Measurements from ENCODE around the gene WDR33.
A peak's percentile ranks its signal among the peaks of the same experiment; 100 is the strongest.

The WDR33 gene

DNA sequence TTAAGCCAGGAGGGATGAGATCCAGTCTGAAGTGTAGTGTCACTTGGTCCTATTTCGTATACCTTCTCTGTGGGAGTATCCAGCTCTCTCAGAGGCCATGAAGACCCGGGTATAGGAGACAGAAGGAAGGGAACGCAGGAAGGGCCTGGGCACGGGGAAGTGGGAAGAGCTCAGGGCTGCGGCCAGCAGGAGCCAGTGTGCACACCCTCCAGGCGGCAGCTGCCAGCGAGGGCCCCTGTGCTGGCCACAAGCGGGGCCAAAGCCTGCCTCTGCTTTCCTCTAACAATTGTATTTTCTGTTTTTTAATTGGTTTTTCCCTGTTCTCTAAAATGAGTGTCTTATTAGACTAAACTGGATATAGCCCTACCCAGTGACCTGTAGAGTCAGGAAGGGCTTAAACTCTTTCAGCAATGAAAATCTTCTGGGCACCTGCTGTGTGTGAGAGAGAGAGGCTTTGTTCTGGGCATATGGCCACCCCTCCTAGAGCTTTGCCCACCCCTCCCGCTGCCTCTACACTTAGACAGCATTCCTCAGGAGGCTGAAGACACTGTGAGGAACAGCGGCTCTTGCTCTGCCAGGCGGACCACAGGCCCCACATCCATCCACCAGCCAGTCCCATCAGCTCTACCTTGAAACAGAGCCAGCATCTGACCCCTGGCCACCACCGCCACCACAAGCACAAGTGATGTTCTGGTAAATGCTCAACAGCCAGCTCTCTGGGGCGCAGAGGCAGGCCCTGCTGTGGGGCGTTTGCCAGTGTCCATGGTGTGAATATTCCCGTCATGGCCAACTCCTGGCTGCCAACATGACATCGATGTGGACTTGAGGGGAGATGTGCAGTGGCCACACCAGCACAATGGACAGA lies 155.5 kb downstream of the WDR33 start:
- peak overlapping the region; percentile 95 for H3K27ac ChIP-seq (ENCODE audit: low read depth, low read length)
- H3K36me3 ChIP-seq (ENCODE audit: insufficient read depth, low read length) = peaks cover 55% of the 10 kb centered on the region
- peaks cover 100% of the 10 kb centered on the region for H3K4me1 ChIP-seq (ENCODE audit: insufficient read depth, low read length)
- peak overlapping the region; percentile 67 for H3K9ac ChIP-seq (ENCODE audit: low read length)
- H3K9me3 ChIP-seq (ENCODE audit: low read length) = no peaks in the 10 kb centered on the region
- H3K27me3 ChIP-seq (ENCODE audit: control insufficient read depth in 1 of 2, insufficient read depth in 2 of 2, low read length in 2 of 2) = no peaks in the 10 kb centered on the region
- H3K4me3 ChIP-seq (ENCODE audit: low read depth in 1 of 2, low read length in 2 of 2) = no peak overlapping the region

DNA sequence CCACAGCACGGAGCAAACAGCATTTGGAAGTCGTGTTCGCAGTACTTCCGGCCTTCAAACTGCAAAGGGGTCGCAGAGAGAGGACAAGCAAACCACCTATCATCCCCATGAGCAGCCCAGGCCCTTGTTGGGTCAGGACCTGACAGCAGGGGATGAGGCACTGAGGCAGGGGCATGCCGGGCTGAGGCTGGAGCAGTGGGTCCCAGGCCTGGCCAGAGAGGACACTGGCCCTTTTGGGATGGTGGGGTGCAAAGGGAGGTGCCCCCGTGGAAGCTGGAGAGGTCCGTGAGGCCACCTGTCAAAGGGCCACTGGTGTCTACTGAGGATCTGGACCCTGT lies 156.2 kb downstream of the WDR33 start:
- peak overlapping the region; percentile 67 for H3K9ac ChIP-seq (ENCODE audit: low read length)
- peak overlapping the region; percentile 95 for H3K27ac ChIP-seq (ENCODE audit: low read depth, low read length)
- peaks cover 49% of the 10 kb centered on the region for H3K36me3 ChIP-seq (ENCODE audit: insufficient read depth, low read length)
- no peaks in the 10 kb centered on the region for H3K27me3 ChIP-seq (ENCODE audit: control insufficient read depth in 1 of 2, insufficient read depth in 2 of 2, low read length in 2 of 2)
- H3K9me3 ChIP-seq (ENCODE audit: low read length) = no peaks in the 10 kb centered on the region
- no peak overlapping the region for H3K4me3 ChIP-seq (ENCODE audit: low read depth in 1 of 2, low read length in 2 of 2)
- H3K4me1 ChIP-seq (ENCODE audit: insufficient read depth, low read length) = peaks cover 100% of the 10 kb centered on the region

DNA sequence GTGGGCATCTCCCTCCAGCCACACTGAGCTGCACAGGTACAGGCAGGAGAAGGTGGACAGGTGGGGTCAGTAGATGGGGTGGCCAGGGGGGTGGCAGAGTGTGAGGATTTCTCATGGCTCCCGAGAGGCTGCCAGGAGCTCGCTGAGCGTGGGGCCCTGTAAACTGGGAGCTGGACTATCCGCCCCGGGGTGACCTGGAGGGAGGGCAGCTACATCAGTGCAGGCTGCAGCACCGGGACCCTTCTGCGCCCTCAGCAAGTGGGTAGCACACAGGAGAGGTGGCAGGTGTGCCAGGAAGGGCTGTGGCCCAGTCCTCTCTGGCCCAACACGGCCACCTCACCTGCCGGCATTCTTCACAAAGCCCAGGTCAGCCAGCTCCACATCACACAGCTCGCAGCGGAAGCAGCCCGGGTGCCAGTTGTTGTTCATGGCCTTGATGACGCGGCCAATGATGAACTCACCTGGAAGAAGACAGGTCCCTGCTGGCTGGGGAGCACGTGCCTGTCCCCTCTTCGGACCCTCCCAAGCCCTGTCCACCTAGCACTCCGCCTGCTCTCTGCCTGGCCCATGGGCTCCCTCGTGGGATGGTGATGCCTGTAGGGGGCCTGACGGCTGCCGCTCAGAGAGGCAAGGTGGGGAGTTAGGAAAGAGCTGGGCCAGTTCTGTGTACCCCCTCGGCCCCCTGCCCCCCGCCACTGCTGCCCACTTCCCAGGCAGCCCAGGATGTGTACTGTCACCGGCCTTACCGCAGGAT lies 156.7 kb downstream of the WDR33 start:
- Histone ChIP-seq H3K4me1 (ENCODE audit: insufficient read depth, low read length) (peaks cover 100% of the 10 kb centered on the region), H3K36me3 (ENCODE audit: insufficient read depth, low read length) (peaks cover 47% of the 10 kb centered on the region), H3K27me3 (ENCODE audit: control insufficient read depth in 1 of 2, insufficient read depth in 2 of 2, low read length in 2 of 2) (no peaks in the 10 kb centered on the region), H3K4me3 (ENCODE audit: low read depth in 1 of 2, low read length in 2 of 2) (no peak overlapping the region), H3K9me3 (ENCODE audit: low read length) (no peaks in the 10 kb centered on the region), H3K27ac (ENCODE audit: low read depth, low read length) (peak overlapping the region; percentile 95), H3K9ac (ENCODE audit: low read length) (peak overlapping the region; percentile 67)

DNA sequence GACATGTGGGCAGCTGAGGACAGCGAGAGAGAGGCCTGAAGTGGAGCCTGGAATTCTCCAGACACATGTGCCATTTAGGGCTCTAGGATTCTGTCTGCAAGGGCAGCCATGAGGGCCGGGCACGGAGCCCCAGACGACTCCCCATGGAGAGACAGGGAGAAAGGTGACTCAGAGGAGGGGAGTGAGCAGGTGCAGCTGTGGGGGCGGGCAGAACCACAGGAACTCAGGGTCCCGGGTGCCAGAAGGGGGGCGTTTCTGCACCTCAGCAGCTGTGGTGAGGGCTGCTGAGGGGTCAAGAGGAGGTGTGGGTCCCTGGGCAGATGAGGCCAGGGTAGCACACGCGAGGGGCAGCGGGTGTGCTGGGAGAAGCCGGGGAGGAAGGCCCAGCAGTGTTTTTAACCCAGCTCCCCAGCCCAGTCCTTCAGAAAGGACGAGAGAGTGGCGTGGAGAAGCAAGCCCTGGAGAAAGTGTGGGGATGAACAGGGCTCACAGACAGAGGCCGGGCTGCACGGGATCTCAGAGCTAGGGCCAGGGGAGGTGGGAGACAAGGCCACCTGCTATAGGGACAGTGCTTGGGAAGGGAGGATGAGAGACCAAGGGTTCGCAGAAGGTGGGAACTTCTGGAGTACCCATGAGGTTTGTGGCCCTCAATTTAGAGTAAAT lies 157.4 kb downstream of the WDR33 start:
- peaks cover 97% of the 10 kb centered on the region for H3K4me1 ChIP-seq (ENCODE audit: insufficient read depth, low read length)
- H3K4me3 ChIP-seq (ENCODE audit: low read depth in 1 of 2, low read length in 2 of 2) = no peak overlapping the region
- H3K9me3 ChIP-seq (ENCODE audit: low read length) = no peaks in the 10 kb centered on the region
- peaks cover 47% of the 10 kb centered on the region for H3K36me3 ChIP-seq (ENCODE audit: insufficient read depth, low read length)
- H3K9ac ChIP-seq (ENCODE audit: low read length) = peak overlapping the region; percentile 66
- peak overlapping the region; percentile 95 for H3K27ac ChIP-seq (ENCODE audit: low read depth, low read length)
- no peaks in the 10 kb centered on the region for H3K27me3 ChIP-seq (ENCODE audit: control insufficient read depth in 1 of 2, insufficient read depth in 2 of 2, low read length in 2 of 2)

GRCh38 chr2:127652786-127653357 lies 158.1 kb downstream of the WDR33 start:
- Histone ChIP-seq H3K27me3 (ENCODE audit: control insufficient read depth in 1 of 2, insufficient read depth in 2 of 2, low read length in 2 of 2) (no peaks in the 10 kb centered on the region), H3K4me3 (ENCODE audit: low read depth in 1 of 2, low read length in 2 of 2) (no peak overlapping the region), H3K36me3 (ENCODE audit: insufficient read depth, low read length) (peaks cover 45% of the 10 kb centered on the region), H3K9ac (ENCODE audit: low read length) (peak overlapping the region; percentile 66), H3K27ac (ENCODE audit: low read depth, low read length) (peak overlapping the region; percentile 95), H3K9me3 (ENCODE audit: low read length) (no peaks in the 10 kb centered on the region), H3K4me1 (ENCODE audit: insufficient read depth, low read length) (peaks cover 97% of the 10 kb centered on the region)

DNA sequence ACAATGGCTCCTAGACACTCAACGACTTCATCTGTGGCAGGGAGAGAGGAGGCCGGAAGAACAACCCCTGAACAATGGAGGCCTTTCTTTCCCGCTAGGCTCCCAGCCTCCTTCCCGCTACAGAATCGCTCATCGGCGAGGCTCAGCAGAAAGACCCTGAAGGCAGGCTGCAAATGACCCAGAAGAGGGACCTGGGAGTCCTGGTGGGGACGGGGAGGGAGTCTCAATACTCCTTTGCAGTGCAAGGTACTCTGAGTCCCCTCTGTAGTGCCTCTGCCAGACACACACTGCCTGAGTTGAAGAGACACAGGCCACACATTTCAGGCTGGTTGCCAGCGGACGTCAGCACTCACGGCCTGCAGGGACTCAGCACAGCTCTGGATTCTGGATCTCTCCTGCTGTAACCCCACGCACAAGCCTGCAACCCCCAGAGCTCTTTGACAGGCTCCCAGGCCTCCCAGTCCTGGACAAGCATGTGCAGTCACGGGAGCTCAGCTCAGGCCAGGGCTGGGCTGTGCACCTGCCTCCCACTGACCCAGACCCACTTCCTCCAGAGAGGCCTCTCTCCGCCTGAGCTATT lies 158.9 kb downstream of the WDR33 start:
- H3K36me3 ChIP-seq (ENCODE audit: insufficient read depth, low read length) = peaks cover 37% of the 10 kb centered on the region
- no peak overlapping the region for H3K4me3 ChIP-seq (ENCODE audit: low read depth in 1 of 2, low read length in 2 of 2)
- H3K27me3 ChIP-seq (ENCODE audit: control insufficient read depth in 1 of 2, insufficient read depth in 2 of 2, low read length in 2 of 2) = no peaks in the 10 kb centered on the region
- peak overlapping the region; percentile 95 for H3K27ac ChIP-seq (ENCODE audit: low read depth, low read length)
- H3K9ac ChIP-seq (ENCODE audit: low read length) = peak overlapping the region; percentile 80
- H3K9me3 ChIP-seq (ENCODE audit: low read length) = no peaks in the 10 kb centered on the region
- peaks cover 97% of the 10 kb centered on the region for H3K4me1 ChIP-seq (ENCODE audit: insufficient read depth, low read length)

DNA sequence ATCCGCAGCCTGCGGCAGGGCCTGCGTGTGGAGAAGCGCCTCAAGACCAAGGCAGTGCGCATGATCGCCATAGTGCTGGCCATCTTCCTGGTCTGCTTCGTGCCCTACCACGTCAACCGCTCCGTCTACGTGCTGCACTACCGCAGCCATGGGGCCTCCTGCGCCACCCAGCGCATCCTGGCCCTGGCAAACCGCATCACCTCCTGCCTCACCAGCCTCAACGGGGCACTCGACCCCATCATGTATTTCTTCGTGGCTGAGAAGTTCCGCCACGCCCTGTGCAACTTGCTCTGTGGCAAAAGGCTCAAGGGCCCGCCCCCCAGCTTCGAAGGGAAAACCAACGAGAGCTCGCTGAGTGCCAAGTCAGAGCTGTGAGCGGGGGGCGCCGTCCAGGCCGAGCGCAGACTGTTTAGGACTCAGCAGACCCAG lies 159.6 kb downstream of the WDR33 start:
- H3K27ac ChIP-seq (ENCODE audit: low read depth, low read length) = peak overlapping the region; percentile 95
- no peak overlapping the region for H3K4me3 ChIP-seq (ENCODE audit: low read depth in 1 of 2, low read length in 2 of 2)
- H3K4me1 ChIP-seq (ENCODE audit: insufficient read depth, low read length) = peaks cover 97% of the 10 kb centered on the region
- H3K27me3 ChIP-seq (ENCODE audit: control insufficient read depth in 1 of 2, insufficient read depth in 2 of 2, low read length in 2 of 2) = no peaks in the 10 kb centered on the region
- peak overlapping the region; percentile 80 for H3K9ac ChIP-seq (ENCODE audit: low read length)
- H3K9me3 ChIP-seq (ENCODE audit: low read length) = no peaks in the 10 kb centered on the region
- peaks cover 32% of the 10 kb centered on the region for H3K36me3 ChIP-seq (ENCODE audit: insufficient read depth, low read length)
